ENCODE measurements around the gene CAVIN1.
A peak's percentile ranks its signal among the peaks of the same experiment; 100 is the strongest.
"Not testable (repeated sequence)": the region's sequence is repeated elsewhere in the genome, so short reads cannot be mapped to it uniquely, and the experiment has no call there.

CAVIN1 gene

GRCh38 chr17:42422958-42423712 lies at the start of gene CAVIN1:
Gene CAVIN1 (minus strand): TSS chr17:42423256. CDS start chr17:42423097, 159 bp downstream.
- peak within 1 kb of the TSS; percentile 90 for H3K27ac ChIP-seq
- DNase-seq (ENCODE audit: low read depth, low spot score), result peak; percentile 52

GRCh38 chr17:42467889-42468288 lies 44.8 kb upstream of the CAVIN1 start:
- no peak overlapping the region for H3K27ac ChIP-seq
- DNase-seq (ENCODE audit: low read depth, low spot score), result no peak

GRCh38 chr17:42463976-42464400 lies 40.9 kb upstream of the CAVIN1 start:
- DNase-seq (ENCODE audit: low read depth, low spot score), result no peak
- H3K27ac ChIP-seq, result no peak overlapping the region

GRCh38 chr17:42460371-42460770 lies 37.3 kb upstream of the CAVIN1 start:
- DNase-seq (ENCODE audit: low read depth, low spot score), result no peak
- peak overlapping the region; percentile 86 for H3K27ac ChIP-seq

GRCh38 chr17:42459801-42460281 lies 36.8 kb upstream of the CAVIN1 start:
- peak overlapping the region; percentile 86 for H3K27ac ChIP-seq
- DNase-seq (ENCODE audit: low read depth, low spot score), result no peak

GRCh38 chr17:42459256-42459800 lies 36.3 kb upstream of the CAVIN1 start:
- peak overlapping the region; percentile 86 for H3K27ac ChIP-seq

GRCh38 chr17:42458497-42459255 lies 35.6 kb upstream of the CAVIN1 start, which contains the start of gene ATP6V0A1:
Gene ATP6V0A1 (plus strand): TSS chr17:42458878. CDS start chr17:42460895, 2,017 bp downstream.
- no peak for DNase-seq (ENCODE audit: low read depth, low spot score)
- H3K27ac ChIP-seq, result peak within 1 kb of the TSS; percentile 86

More at GRCh38 chr17:42459256-42459800, 36.3 kb upstream of the CAVIN1 start:
- no peak for DNase-seq (ENCODE audit: low read depth, low spot score)

- DNase-seq (ENCODE audit: low read depth, low spot score), result no peak
- H3K27ac ChIP-seq, result peak overlapping the region; percentile 69
Observed at GRCh38 chr17:42457107-42457792, 34.2 kb upstream of the CAVIN1 start.

- DNase-seq (ENCODE audit: low read depth, low spot score), result no peak
- peak overlapping the region; percentile 69 for H3K27ac ChIP-seq
Observed at GRCh38 chr17:42456223-42457106, 33.4 kb upstream of the CAVIN1 start.

- not testable (repeated sequence) for H3K27ac ChIP-seq; DNase-seq (ENCODE audit: low read depth, low spot score)
Observed at GRCh38 chr17:42454987-42455386, 31.9 kb upstream of the CAVIN1 start.

- no peak overlapping the region for H3K27ac ChIP-seq
- no peak for DNase-seq (ENCODE audit: low read depth, low spot score)
Observed at GRCh38 chr17:42453439-42453838, 30.4 kb upstream of the CAVIN1 start.

GRCh38 chr17:42451270-42451669 lies 28.2 kb upstream of the CAVIN1 start:
- H3K27ac ChIP-seq; DNase-seq (ENCODE audit: low read depth, low spot score): not testable (repeated sequence)

GRCh38 chr17:42449838-42450237 lies 26.8 kb upstream of the CAVIN1 start:
- H3K27ac ChIP-seq; DNase-seq (ENCODE audit: low read depth, low spot score): not testable (repeated sequence)

- not testable (repeated sequence) for H3K27ac ChIP-seq; DNase-seq (ENCODE audit: low read depth, low spot score)
Observed at GRCh38 chr17:42449176-42449575, 26.1 kb upstream of the CAVIN1 start.

- no peak for DNase-seq (ENCODE audit: low read depth, low spot score)
- H3K27ac ChIP-seq, result no peak overlapping the region
Observed at GRCh38 chr17:42442196-42442565, 19.1 kb upstream of the CAVIN1 start.

GRCh38 chr17:42441371-42442195 lies 18.5 kb upstream of the CAVIN1 start:
- H3K27ac ChIP-seq, result no peak overlapping the region
- no peak for DNase-seq (ENCODE audit: low read depth, low spot score)

- no peak for DNase-seq (ENCODE audit: low read depth, low spot score)
- H3K27ac ChIP-seq, result no peak overlapping the region
Observed at GRCh38 chr17:42438600-42439567, 15.8 kb upstream of the CAVIN1 start.
